DOHH2 (cell line): Measurements from ENCODE around the gene WNK4.

Experiments used
- CTCF ChIP-seq: fragments of 200-600 bp; sonication (generic); IDR thresholded peaks from one replicate; pipeline ENCODE4 v1.5.1; 2014; ENCODE audit warnings: antibody characterized with exemption, mild to moderate bottlenecking, low read depth, low read length; ENCODE audit not compliant: poor library complexity, severe bottlenecking
- EZH2phosphoT487 ChIP-seq: fragments of 200-600 bp; sonication (generic); IDR thresholded peaks from 2 replicates; pipeline ENCODE4 v1.6.1; 2017; ENCODE audit warnings: borderline replicate concordance, mild to moderate bottlenecking, antibody characterized with exemption, low read length, moderate library complexity, mixed read lengths

GRCh38 chr17:42750739-42751344, 29.6 kb upstream of the WNK4 start:
- TF ChIP-seq CTCF: no peak
- no peak for TF ChIP-seq EZH2phosphoT487
